ENCODE data around the gene FATE1. TPM values are rescaled to one million over a fixed set of nuclear protein-coding genes. Genes with fewer than 3 reads are reported as not detected.

Gene FATE1
- total RNA-seq, 2 donors from 2014 or later: not detected

DNA sequence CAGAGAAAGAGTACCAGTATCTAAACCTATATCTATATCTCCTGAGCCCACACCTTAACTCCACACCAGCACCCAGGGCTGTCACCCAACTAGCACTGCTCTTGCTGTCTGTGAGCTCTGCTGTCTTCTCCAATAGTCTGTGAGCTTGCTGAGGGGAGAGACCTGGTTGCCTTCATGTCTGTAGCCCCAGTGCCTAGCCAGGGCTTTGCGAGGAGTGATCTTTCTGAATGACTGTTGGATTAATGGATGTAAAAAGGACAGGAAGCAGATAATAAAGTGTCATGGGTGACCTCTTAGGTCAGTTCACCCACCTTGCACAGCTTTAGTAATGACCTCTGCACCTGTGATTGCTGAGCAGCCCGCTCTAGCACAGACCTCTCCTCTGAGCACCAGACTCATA is 49.2 kb downstream of the FATE1 start:
- Mint-ChIP-seq H3K27ac (no peak overlapping the region), H3K27me3 (ENCODE audit: insufficient read depth) (peaks cover 5% of the 10 kb centered on the region), H3K36me3 (ENCODE audit: low read depth) (no peaks in the 10 kb centered on the region), H3K4me3 (no peak overlapping the region), H3K9me3 (peaks cover 73% of the 10 kb centered on the region), H3K4me1 (no peaks in the 10 kb centered on the region)
- no peak overlapping the region for H3K9ac ChIP-seq (ENCODE audit: extremely low read depth, low read length, poor library complexity, severe bottlenecking)
- no peak overlapping the region for H3K27ac ChIP-seq (ENCODE audit: low read depth, low read length)
- 77 to 100% methylated on average over 1 to 2 of the region's 2 CpGs for WGBS, 2 experiments (ENCODE audit: insufficient coverage in 1 of 2, insufficient read length in 1 of 2)
- H3K27me3 ChIP-seq (ENCODE audit: control insufficient read depth, insufficient read depth, low read length, poor library complexity, severe bottlenecking): no peaks in the 10 kb centered on the region
- H3K4me1 ChIP-seq (ENCODE audit: control insufficient read depth, insufficient read depth, low read length): no peaks in the 10 kb centered on the region
- H3K36me3 ChIP-seq (ENCODE audit: control insufficient read depth, insufficient read depth, low read length): no peaks in the 10 kb centered on the region
- H3K9me3 ChIP-seq (ENCODE audit: control insufficient read depth, low read length): no peaks in the 10 kb centered on the region
- DNase-seq: no peak
- no peak overlapping the region for H3K4me3 ChIP-seq (ENCODE audit: low read length)
- TF ChIP-seq, protein P1, sequence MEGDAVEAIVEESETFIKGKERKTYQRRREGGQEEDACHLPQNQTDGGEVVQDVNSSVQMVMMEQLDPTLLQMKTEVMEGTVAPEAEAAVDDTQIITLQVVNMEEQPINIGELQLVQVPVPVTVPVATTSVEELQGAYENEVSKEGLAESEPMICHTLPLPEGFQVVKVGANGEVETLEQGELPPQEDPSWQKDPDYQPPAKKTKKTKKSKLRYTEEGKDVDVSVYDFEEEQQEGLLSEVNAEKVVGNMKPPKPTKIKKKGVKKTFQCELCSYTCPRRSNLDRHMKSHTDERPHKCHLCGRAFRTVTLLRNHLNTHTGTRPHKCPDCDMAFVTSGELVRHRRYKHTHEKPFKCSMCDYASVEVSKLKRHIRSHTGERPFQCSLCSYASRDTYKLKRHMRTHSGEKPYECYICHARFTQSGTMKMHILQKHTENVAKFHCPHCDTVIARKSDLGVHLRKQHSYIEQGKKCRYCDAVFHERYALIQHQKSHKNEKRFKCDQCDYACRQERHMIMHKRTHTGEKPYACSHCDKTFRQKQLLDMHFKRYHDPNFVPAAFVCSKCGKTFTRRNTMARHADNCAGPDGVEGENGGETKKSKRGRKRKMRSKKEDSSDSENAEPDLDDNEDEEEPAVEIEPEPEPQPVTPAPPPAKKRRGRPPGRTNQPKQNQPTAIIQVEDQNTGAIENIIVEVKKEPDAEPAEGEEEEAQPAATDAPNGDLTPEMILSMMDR (conservative IDR thresholded peaks at IDR 0.05): no peak

DNA sequence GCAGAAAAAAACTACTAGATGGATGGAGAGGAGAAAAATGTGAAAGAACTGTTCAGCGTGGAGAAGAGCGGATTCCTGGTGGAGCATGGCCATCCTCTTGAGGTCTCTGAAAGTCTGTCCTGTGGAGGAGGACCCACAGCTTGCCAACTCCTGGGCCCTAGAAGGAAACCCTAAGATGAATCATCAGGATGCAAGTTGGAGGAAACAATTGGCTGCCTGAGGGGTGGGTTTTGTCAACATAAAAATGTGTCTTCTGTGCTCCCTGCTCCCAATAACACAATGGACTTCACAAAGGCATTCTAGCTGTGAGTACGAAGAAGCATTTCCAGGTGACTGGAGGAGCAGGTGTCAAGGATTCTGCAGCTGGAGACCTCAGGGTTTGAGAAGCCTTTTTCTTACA is 55.9 kb downstream of the FATE1 start:
- H3K4me1 ChIP-seq (ENCODE audit: control insufficient read depth, insufficient read depth, low read length): no peaks in the 10 kb centered on the region
- no peak for DNase-seq
- Mint-ChIP-seq H3K36me3 (ENCODE audit: low read depth) (no peaks in the 10 kb centered on the region), H3K27ac (no peak overlapping the region), H3K9me3 (peaks cover 69% of the 10 kb centered on the region), H3K27me3 (ENCODE audit: insufficient read depth) (peaks cover 8% of the 10 kb centered on the region), H3K4me1 (no peaks in the 10 kb centered on the region), H3K4me3 (no peak overlapping the region)
- H3K27me3 ChIP-seq (ENCODE audit: control insufficient read depth, insufficient read depth, low read length, poor library complexity, severe bottlenecking): no peaks in the 10 kb centered on the region
- H3K9me3 ChIP-seq (ENCODE audit: control insufficient read depth, low read length): no peaks in the 10 kb centered on the region
- TF ChIP-seq, protein P1 (conservative IDR thresholded peaks at IDR 0.05): no peak
- H3K27ac ChIP-seq (ENCODE audit: low read depth, low read length): no peak overlapping the region
- H3K4me3 ChIP-seq (ENCODE audit: low read length): no peak overlapping the region
- H3K9ac ChIP-seq (ENCODE audit: extremely low read depth, low read length, poor library complexity, severe bottlenecking): no peak overlapping the region
- no peaks in the 10 kb centered on the region for H3K36me3 ChIP-seq (ENCODE audit: control insufficient read depth, insufficient read depth, low read length)
- WGBS, 2 experiments (ENCODE audit: insufficient coverage in 1 of 2, insufficient read length in 1 of 2): 90% methylated on average over 2 to 3 of the region's 3 CpGs

Other genes with a start within 250 kb of the FATE1 start
- gene PASD1, start 152.4 kb upstream of the FATE1 start, total RNA-seq: not detected
- 10 to 100 TPM in 1 of 2 donors, 1 to 10 TPM in 1; 4.8 to 11.4 TPM for gene PRRG3, start 20.6 kb upstream of the FATE1 start, total RNA-seq
- not detected for gene CNGA2, start 18.7 kb downstream of the FATE1 start, total RNA-seq
- gene MAGEA4, start 196.9 kb downstream of the FATE1 start, total RNA-seq: not detected